SK-N-SH (cell line): Measurements from ENCODE around the gene LRRC26. TPM values are rescaled to one million over a fixed set of nuclear protein-coding genes. Genes with fewer than 3 reads are reported as not detected.

ENCODE experiments used
- CTCF ChIA-PET: fragments of 300-600, 350-600 bp; formaldehyde crosslinking; extraction: SDS; loops from one replicate; lab custom pipeline; 2021; lab: Yijun Ruan, JAX
- POLR2A ChIA-PET: fragments of 350-600 bp; sonication (Branson Sonifier 250); formaldehyde crosslinking; extraction: SDS; loops from one replicate; lab custom pipeline; 2020; ENCODE audit warnings: antibody characterized with exemption, inconsistent platforms; lab: Yijun Ruan, JAX
- DNase-seq: peaks from one replicate; pipeline ENCODE4 v3.0.0; 2012
- H2AFZ ChIP-seq: fragments of 200-600 bp; sonication (generic); 2 replicates; pipeline ENCODE4 v1.8.1; 2016; ENCODE audit warnings: antibody characterized with exemption, mild to moderate bottlenecking, low read depth
- H3F3A ChIP-seq: fragments of 200-600 bp; sonication (generic); replicated peaks from 2 replicates; pipeline ENCODE3; 2016; ENCODE audit warnings: antibody characterized with exemption, mild to moderate bottlenecking; ENCODE audit not compliant: insufficient read depth
- H3K27ac ChIP-seq, 2 experiments: fragments of 200-500 bp in 1 of 2; fragments of 200-600 bp in 1 of 2; sonication (Bioruptor generic) in 1 of 2; sonication (generic), shearing (Covaris generic) in 1 of 2; 2 replicates each; pipeline versions ENCODE4 v1.5.1 to v1.6.1; 2014 to 2016; ENCODE audit warnings: low read depth in 2 of 2, inconsistent platforms in 1 of 2, low read length in 1 of 2, mild to moderate bottlenecking in 1 of 2, mixed read lengths in 1 of 2
- H3K27me3 ChIP-seq: fragments of 200-600 bp; sonication (generic), shearing (Covaris generic); 2 replicates; pipeline ENCODE4 v1.6.1; 2016; ENCODE audit warnings: mixed run types; ENCODE audit not compliant: insufficient read depth
- H3K36me3 ChIP-seq, 2 experiments: fragments of 200-500 bp in 1 of 2; fragments of 200-600 bp in 1 of 2; sonication (Bioruptor generic) in 1 of 2; sonication (generic) in 1 of 2; replicated peaks in 1 of 2; 2 replicates each; pipeline versions ENCODE3 to v1.5.1; 2014 to 2016; ENCODE audit warnings: low read length in 1 of 2, mild to moderate bottlenecking in 1 of 2; ENCODE audit not compliant: insufficient read depth in 2 of 2, control insufficient read depth in 1 of 2
- H3K4me1 ChIP-seq, 2 experiments: fragments of 200-500 bp in 1 of 2; fragments of 200-600 bp in 1 of 2; sonication (Bioruptor generic) in 1 of 2; sonication (generic), shearing (Covaris generic) in 1 of 2; 2 replicates each; pipeline versions ENCODE4 v1.5.1 to v1.6.1; 2014 to 2016; ENCODE audit warnings: low read depth in 1 of 2, low read length in 1 of 2, mixed run types in 1 of 2; ENCODE audit not compliant: insufficient read depth in 2 of 2, control insufficient read depth in 1 of 2
- H3K4me2 ChIP-seq: fragments of 200-600 bp; sonication (generic), shearing (Covaris generic); 2 replicates; pipeline ENCODE4 v1.6.1; 2017; ENCODE audit warnings: mixed run types
- H3K4me3 ChIP-seq, 2 experiments: fragments of 200-500 bp in 1 of 2; fragments of 200-600 bp in 1 of 2; sonication (Bioruptor generic) in 1 of 2; sonication (generic), shearing (Covaris generic) in 1 of 2; 2 replicates each; pipeline versions ENCODE4 v1.5.1 to v1.8.1; 2014 to 2016; ENCODE audit warnings: low read depth in 2 of 2, inconsistent platforms in 1 of 2, low read length in 1 of 2, mild to moderate bottlenecking in 1 of 2, mixed read lengths in 1 of 2, moderate library complexity in 1 of 2
- H3K79me2 ChIP-seq: fragments of 200-600 bp; sonication (generic); 2 replicates; pipeline ENCODE4 v1.8.1; 2017; ENCODE audit warnings: mild to moderate bottlenecking; ENCODE audit not compliant: insufficient read depth
- H3K9ac ChIP-seq: fragments of 200-600 bp; sonication (generic); 2 replicates; pipeline ENCODE4 v1.6.1; 2017; ENCODE audit warnings: mixed run types
- H3K9me2 ChIP-seq: fragments of 200-600 bp; sonication (generic); 2 replicates; pipeline ENCODE4 v1.6.1; 2017; ENCODE audit warnings: mixed run types
- H3K9me3 ChIP-seq: fragments of 200-600 bp; sonication (generic); 2 replicates; pipeline ENCODE4 v1.6.1; 2017; ENCODE audit warnings: mixed run types, mild to moderate bottlenecking, moderate library complexity
- H4K20me1 ChIP-seq: fragments of 200-600 bp; sonication (generic); 2 replicates; pipeline ENCODE4 v1.6.1; 2017; ENCODE audit warnings: mild to moderate bottlenecking, mixed run types; ENCODE audit not compliant: insufficient read depth
- CHD2 ChIP-seq: fragments of 150-350 bp; IDR thresholded peaks from 2 replicates; pipeline ENCODE4 v1.6.1; 2018; ENCODE audit warnings: low read length; ENCODE audit not compliant: partially characterized antibody
- EP300 ChIP-seq, 2 experiments: IDR thresholded peaks; 2 replicates each; pipeline versions ENCODE4 v1.4.0 to v1.6.1; 2012; ENCODE audit warnings: borderline replicate concordance in 1 of 2, low read depth in 1 of 2, low read length in 1 of 2
- EZH2phosphoT487 ChIP-seq: fragments of 200-600 bp; sonication (generic); IDR thresholded peaks from 2 replicates; pipeline ENCODE4 v1.6.1; 2017; ENCODE audit warnings: low read depth, mixed run types, mild to moderate bottlenecking, antibody characterized with exemption, moderate library complexity, borderline replicate concordance
- FOXM1 ChIP-seq: IDR thresholded peaks from 2 replicates; pipeline ENCODE4 v1.4.0; 2012; ENCODE audit warnings: low read depth, mild to moderate bottlenecking
- GABPA ChIP-seq: IDR thresholded peaks from 2 replicates; pipeline ENCODE4 v1.4.0; 2012; ENCODE audit warnings: low read depth, mild to moderate bottlenecking
- NFIC ChIP-seq: IDR thresholded peaks from 2 replicates; pipeline ENCODE4 v1.4.0; 2012; ENCODE audit warnings: borderline replicate concordance
- POLR2AphosphoS5 ChIP-seq: IDR thresholded peaks from 2 replicates; pipeline ENCODE4 v1.6.1; 2012; ENCODE audit warnings: low read depth, low read length
- RAD21 ChIP-seq: IDR thresholded peaks from 2 replicates; pipeline ENCODE4 v1.6.1; 2012; ENCODE audit warnings: mild to moderate bottlenecking, low read length
- RCOR1 ChIP-seq: fragments of 150-350 bp; IDR thresholded peaks from 2 replicates; pipeline ENCODE4 v1.6.1; 2017; ENCODE audit warnings: antibody characterized with exemption, low read length
- RFX5 ChIP-seq: IDR thresholded peaks from 2 replicates; pipeline ENCODE4 v1.6.1; 2012; ENCODE audit warnings: mild to moderate bottlenecking, improper control_type of control experiment, low read length
- RXRA ChIP-seq: IDR thresholded peaks from 2 replicates; pipeline ENCODE4 v1.4.0; 2012; ENCODE audit warnings: low read depth, mild to moderate bottlenecking, borderline replicate concordance
- SMC3 ChIP-seq: IDR thresholded peaks from 2 replicates; pipeline ENCODE4 v1.6.1; 2012; ENCODE audit warnings: low read depth, low read length, improper control_type of control experiment
- TAF1 ChIP-seq: IDR thresholded peaks from 2 replicates; pipeline ENCODE4 v1.6.1; 2012; ENCODE audit warnings: low read depth, mild to moderate bottlenecking, low read length, moderate library complexity, borderline replicate concordance
- TCF12 ChIP-seq: IDR thresholded peaks from 2 replicates; pipeline ENCODE4 v1.4.0; 2012
- TEAD4 ChIP-seq: IDR thresholded peaks from 2 replicates; pipeline ENCODE4 v1.4.0; 2012; ENCODE audit warnings: mild to moderate bottlenecking, borderline replicate concordance; ENCODE audit not compliant: insufficient read depth
- YY1 ChIP-seq: IDR thresholded peaks from 2 replicates; pipeline ENCODE4 v1.4.0; 2012; ENCODE audit warnings: low read depth, mild to moderate bottlenecking
- WGBS: methylation state at CpG from one replicate; pipeline ENCODE4 v1.1.6; 2017; ENCODE audit warnings: low lambda C conversion rate; 5-methylcytosine and 5-hydroxymethylcytosine counted together
- polyA plus RNA-seq, 3 experiments: library from polyadenylated mRNA; depleted of rRNA; stranded (reverse); fragments of >200 nt; gene quantifications; 2 replicates each; pipeline ENCODE4 v1.2.3, GENCODE V29; 2012
- TF ChIP-seq, protein P1 (sequence below): IDR thresholded peaks from 2 replicates; pipeline ENCODE4 v1.4.0; 2012; ENCODE audit warnings: low read depth, borderline replicate concordance
- TF ChIP-seq, protein P2 (sequence below): IDR thresholded peaks from 2 replicates; pipeline ENCODE4; 2012
- TF ChIP-seq, protein P3 (sequence below): IDR thresholded peaks from 2 replicates; pipeline ENCODE4 v1.4.0; 2012; ENCODE audit warnings: low read depth, borderline replicate concordance

LRRC26 gene
- polyA plus RNA-seq, 1 of the 3 experiments (the other 2 are of a cell fraction) = not detected

DNA sequence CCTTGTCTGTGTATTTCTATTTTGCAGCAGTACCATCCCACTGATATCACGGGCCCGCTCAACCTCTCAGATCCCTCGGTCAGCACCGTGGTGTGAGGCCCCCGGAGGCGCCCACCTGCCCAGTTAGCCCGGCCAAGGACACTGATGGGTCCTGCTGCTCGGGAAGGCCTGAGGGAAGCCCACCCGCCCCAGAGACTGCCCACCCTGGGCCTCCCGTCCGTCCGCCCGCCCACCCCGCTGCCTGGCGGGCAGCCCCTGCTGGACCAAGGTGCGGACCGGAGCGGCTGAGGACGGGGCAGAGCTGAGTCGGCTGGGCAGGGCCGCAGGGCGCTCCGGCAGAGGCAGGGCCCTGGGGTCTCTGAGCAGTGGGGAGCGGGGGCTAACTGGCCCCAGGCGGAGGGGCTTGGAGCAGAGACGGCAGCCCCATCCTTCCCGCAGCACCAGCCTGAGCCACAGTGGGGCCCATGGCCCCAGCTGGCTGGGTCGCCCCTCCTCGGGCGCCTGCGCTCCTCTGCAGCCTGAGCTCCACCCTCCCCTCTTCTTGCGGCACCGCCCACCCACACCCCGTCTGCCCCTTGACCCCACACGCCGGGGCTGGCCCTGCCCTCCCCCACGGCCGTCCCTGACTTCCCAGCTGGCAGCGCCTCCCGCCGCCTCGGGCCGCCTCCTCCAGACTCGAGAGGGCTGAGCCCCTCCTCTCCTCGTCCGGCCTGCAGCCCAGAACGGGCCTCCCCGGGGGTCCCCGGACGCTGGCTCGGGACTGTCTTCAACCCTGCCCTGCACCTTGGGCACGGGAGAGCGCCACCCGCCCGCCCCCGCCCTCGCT is 1.9 kb downstream of the LRRC26 start:
- Histone ChIP-seq H3K27me3 (peaks cover 40% of the 10 kb centered on the region), H2AFZ (no peak overlapping the region), H3K36me3 (no peaks in the 10 kb centered on the region), H3K9ac (no peak overlapping the region), H4K20me1 (no peaks in the 10 kb centered on the region), H3K9me2 (no peaks in the 10 kb centered on the region), H3K79me2 (no peaks in the 10 kb centered on the region), H3K4me2 (no peak overlapping the region), H3K9me3 (no peaks in the 10 kb centered on the region), H3K4me3 (no peak overlapping the region; a peak in 1 of 4 replicates), H3K27ac (no peak overlapping the region), H3F3A (no peaks in the 10 kb centered on the region), H3K4me1 (peaks cover 0 to 10% of the 10 kb centered on the region in 2 experiments; a peak in 1 of 4 replicates)
- TF ChIP-seq, protein P1, sequence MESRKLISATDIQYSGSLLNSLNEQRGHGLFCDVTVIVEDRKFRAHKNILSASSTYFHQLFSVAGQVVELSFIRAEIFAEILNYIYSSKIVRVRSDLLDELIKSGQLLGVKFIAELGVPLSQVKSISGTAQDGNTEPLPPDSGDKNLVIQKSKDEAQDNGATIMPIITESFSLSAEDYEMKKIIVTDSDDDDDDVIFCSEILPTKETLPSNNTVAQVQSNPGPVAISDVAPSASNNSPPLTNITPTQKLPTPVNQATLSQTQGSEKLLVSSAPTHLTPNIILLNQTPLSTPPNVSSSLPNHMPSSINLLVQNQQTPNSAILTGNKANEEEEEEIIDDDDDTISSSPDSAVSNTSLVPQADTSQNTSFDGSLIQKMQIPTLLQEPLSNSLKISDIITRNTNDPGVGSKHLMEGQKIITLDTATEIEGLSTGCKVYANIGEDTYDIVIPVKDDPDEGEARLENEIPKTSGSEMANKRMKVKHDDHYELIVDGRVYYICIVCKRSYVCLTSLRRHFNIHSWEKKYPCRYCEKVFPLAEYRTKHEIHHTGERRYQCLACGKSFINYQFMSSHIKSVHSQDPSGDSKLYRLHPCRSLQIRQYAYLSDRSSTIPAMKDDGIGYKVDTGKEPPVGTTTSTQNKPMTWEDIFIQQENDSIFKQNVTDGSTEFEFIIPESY = no peak
- no peak for TF ChIP-seq RXRA
- TF ChIP-seq TCF12 = no peak
- no peak for TF ChIP-seq FOXM1
- TF ChIP-seq TEAD4 = no peak
- no peak for TF ChIP-seq YY1
- no peak for TF ChIP-seq TAF1
- TF ChIP-seq, protein P2, sequence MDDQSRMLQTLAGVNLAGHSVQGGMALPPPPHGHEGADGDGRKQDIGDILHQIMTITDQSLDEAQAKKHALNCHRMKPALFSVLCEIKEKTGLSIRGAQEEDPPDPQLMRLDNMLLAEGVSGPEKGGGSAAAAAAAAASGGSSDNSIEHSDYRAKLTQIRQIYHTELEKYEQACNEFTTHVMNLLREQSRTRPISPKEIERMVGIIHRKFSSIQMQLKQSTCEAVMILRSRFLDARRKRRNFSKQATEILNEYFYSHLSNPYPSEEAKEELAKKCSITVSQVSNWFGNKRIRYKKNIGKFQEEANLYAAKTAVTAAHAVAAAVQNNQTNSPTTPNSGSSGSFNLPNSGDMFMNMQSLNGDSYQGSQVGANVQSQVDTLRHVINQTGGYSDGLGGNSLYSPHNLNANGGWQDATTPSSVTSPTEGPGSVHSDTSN = no peak
- no peak for TF ChIP-seq NFIC
- no peak for TF ChIP-seq RFX5
- no peak for TF ChIP-seq GABPA
- no peak for TF ChIP-seq SMC3
- TF ChIP-seq, protein P3, sequence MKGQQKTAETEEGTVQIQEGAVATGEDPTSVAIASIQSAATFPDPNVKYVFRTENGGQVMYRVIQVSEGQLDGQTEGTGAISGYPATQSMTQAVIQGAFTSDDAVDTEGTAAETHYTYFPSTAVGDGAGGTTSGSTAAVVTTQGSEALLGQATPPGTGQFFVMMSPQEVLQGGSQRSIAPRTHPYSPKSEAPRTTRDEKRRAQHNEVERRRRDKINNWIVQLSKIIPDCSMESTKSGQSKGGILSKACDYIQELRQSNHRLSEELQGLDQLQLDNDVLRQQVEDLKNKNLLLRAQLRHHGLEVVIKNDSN = no peak
- no peak for TF ChIP-seq RAD21
- TF ChIP-seq POLR2AphosphoS5 = no peak
- no peak for TF ChIP-seq RCOR1
- no peak for TF ChIP-seq CHD2
- no peak for TF ChIP-seq EP300 (IDR thresholded peaks at IDR 0.05; ENCODE audit: borderline replicate concordance in 1 of 2, low read depth in 1 of 2, low read length in 1 of 2)
- TF ChIP-seq EZH2phosphoT487 = no peak
- ChIA-PET POLR2A (interaction anchor here (1.0 to 1.8 kb wide), 3 partner anchors 29 to 38 kb away, joined by 3 to 5 read pairs (median 3); partner anchors contain the start of gene GRIN1), CTCF (interaction anchor here (0.6 to 1.2 kb wide), 2 partner anchors 25 to 38 kb away, joined by 3 read pairs; no protein-coding TSS in a partner anchor)
- 5% methylated on average over 8 of the region's 57 CpGs for WGBS
- peak; percentile 82 for DNase-seq
